ES-I3 (cell line): ENCODE data around the gene OR52N2.

Experiments
- H3K36me3 ChIP-seq: 2 replicates; pipeline ENCODE4 v1.6.1; 2013; ENCODE audit warnings: mild to moderate bottlenecking, low read length, control low read depth, moderate library complexity; ENCODE audit not compliant: insufficient read depth
- H3K4me1 ChIP-seq: 2 replicates; pipeline ENCODE4 v1.6.1; 2013; ENCODE audit warnings: mild to moderate bottlenecking, control low read depth, low read length; ENCODE audit not compliant: insufficient read depth
- H3K9ac ChIP-seq: 2 replicates; pipeline ENCODE4 v1.6.1; 2013; ENCODE audit warnings: low read depth, mild to moderate bottlenecking, low read length, moderate library complexity
- H3K9me3 ChIP-seq: 2 replicates; pipeline ENCODE4 v1.6.1; 2013; ENCODE audit warnings: mild to moderate bottlenecking, low read length, moderate library complexity; ENCODE audit not compliant: control insufficient read depth, insufficient read depth

The OR52N2 gene

GRCh38 chr11:5808500-5809121, at the start of gene OR52N2:
Gene OR52N2 (plus strand): TSS chr11:5808924. CDS start chr11:5820336, 11,412 bp downstream.
- H3K9ac ChIP-seq, result peak within 1 kb of the TSS; percentile 44; the same call in 1 of the 2 replicates
- H3K9me3 ChIP-seq, result no peaks in the 10 kb centered on the region; the same call in 1 of the 2 replicates
- H3K36me3 ChIP-seq, result no peaks in the 10 kb centered on the region
- H3K4me1 ChIP-seq, result no peaks in the 10 kb centered on the region; the same call in 1 of the 2 replicates

DNA sequence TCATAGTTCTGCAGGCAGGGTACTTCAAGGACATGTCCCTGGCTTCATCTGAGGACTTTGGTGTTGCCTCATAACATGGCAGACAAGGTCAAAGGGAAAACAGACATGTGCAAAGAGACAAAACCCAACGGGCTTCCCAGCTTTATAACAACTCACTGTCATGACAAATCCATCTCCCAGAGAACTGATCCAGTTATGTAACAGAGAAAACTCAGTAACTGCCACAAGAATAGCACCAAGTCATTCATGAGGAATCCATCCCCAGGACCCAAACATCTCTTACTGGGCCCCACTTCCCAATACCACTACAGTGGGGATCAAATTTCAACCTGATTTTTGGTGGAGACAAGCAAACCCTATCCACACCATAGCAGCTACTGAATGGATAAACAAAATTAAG, 41.7 kb upstream of the OR52N2 start:
- H3K9ac ChIP-seq, result no peak overlapping the region
- H3K9me3 ChIP-seq, result no peaks in the 10 kb centered on the region
- H3K4me1 ChIP-seq, result no peaks in the 10 kb centered on the region
- no peaks in the 10 kb centered on the region for H3K36me3 ChIP-seq

DNA sequence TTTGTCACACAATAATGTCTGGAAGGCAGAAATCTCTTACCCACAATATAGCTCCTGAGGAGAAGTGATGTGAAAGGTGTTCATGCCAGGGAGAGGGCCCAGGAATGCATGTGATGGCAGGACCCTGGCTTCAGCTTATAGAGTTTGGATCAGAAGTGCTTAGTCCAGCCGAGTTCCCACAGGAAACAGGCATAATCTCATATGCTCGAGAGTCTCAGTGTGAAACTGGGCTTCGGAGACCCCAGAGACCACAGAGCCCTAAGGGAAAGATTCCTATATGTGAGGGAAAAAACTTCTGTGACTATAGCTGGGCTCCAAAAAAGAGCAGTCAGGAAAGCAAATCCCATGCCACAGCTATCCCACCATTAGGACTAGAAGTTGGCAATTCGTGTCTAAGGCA, 25.5 kb upstream of the OR52N2 start, which contains the start of gene OR52N5:
Gene OR52N5 (minus strand): TSS at position 101 of the 400 bp plus-strand sequence. CDS start 4,721 bp downstream, outside the sequence.
- H3K9me3 ChIP-seq, result no peaks in the 10 kb centered on the region
- no peak within 1 kb of the TSS for H3K9ac ChIP-seq
- H3K36me3 ChIP-seq, result no peaks in the 10 kb centered on the region
- no peaks in the 10 kb centered on the region for H3K4me1 ChIP-seq

DNA sequence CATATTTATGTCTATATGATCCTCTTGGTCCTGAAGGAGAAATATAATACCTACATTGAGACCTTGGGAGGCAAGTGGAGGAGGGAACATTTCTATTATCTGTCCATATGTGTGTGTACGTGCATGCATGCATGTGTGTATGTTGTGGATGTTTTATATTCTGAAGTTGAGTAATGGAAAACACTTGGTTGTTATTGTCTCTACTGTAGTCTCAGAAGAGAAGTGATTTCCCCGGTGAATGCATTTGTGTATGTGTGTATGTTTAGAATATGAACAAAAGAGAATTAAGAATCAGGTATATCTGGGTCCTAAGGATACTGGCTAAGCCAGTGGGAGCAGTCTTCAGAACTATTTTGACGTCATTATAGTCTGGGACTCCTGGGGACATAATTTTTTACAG, 17.6 kb upstream of the OR52N2 start, which contains the start of gene OR52N1:
Gene OR52N1 (minus strand): TSS at position 101 of the 400 bp plus-strand sequence. CDS start 2,449 bp downstream, outside the sequence.
- Histone ChIP-seq H3K9ac (no peak within 1 kb of the TSS), H3K4me1 (no peaks in the 10 kb centered on the region), H3K9me3 (no peaks in the 10 kb centered on the region), H3K36me3 (no peaks in the 10 kb centered on the region)

GRCh38 chr11:5796541-5796940, 12.2 kb upstream of the OR52N2 start:
- H3K36me3 ChIP-seq, result no peaks in the 10 kb centered on the region
- no peaks in the 10 kb centered on the region for H3K4me1 ChIP-seq

GRCh38 chr11:5803982-5804381, 4.7 kb upstream of the OR52N2 start:
- Histone ChIP-seq H3K9ac (no peak overlapping the region), H3K4me1 (no peaks in the 10 kb centered on the region), H3K36me3 (no peaks in the 10 kb centered on the region), H3K9me3 (no peaks in the 10 kb centered on the region; the same call in 1 of the 2 replicates)

More at GRCh38 chr11:5796541-5796940, 12.2 kb upstream of the OR52N2 start:
- Histone ChIP-seq H3K9ac (no peak overlapping the region), H3K9me3 (no peaks in the 10 kb centered on the region)

GRCh38 chr11:5807580-5807979, 1.1 kb upstream of the OR52N2 start:
- H3K9me3 ChIP-seq, result no peaks in the 10 kb centered on the region; the same call in 1 of the 2 replicates
- H3K4me1 ChIP-seq, result no peaks in the 10 kb centered on the region
- H3K9ac ChIP-seq, result no peak overlapping the region
- no peaks in the 10 kb centered on the region for H3K36me3 ChIP-seq

DNA sequence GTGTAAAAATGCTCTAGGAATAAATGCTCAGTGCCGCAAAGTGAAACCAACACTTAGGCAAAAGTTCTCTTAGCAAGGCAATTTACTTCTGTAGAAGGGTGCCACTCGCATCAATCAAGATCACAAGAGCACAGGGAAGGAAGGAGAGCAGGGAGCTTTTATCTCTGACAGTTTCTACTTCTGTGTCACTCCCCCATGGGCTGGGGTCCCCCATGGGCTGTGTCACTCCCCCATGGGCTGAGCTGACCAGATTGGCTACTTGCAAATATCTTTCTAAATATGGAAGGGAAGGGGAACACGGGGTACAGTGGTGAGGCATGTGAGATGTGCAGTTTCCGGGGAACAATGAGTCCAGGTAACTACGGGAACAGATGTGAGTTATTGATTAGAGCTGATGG, 397 bp downstream of the OR52N2 start:
- Histone ChIP-seq H3K9me3 (no peaks in the 10 kb centered on the region; the same call in 1 of the 2 replicates), H3K4me1 (no peaks in the 10 kb centered on the region; the same call in 1 of the 2 replicates), H3K9ac (peak overlapping the region; percentile 44; the same call in 1 of the 2 replicates), H3K36me3 (no peaks in the 10 kb centered on the region)

- Histone ChIP-seq H3K9ac (no peak overlapping the region), H3K9me3 (no peaks in the 10 kb centered on the region), H3K4me1 (no peaks in the 10 kb centered on the region; the same call in 1 of the 2 replicates), H3K36me3 (no peaks in the 10 kb centered on the region)
These were observed 1.4 kb downstream of the OR52N2 start for GRCh38 chr11:5809905-5810795.

GRCh38 chr11:5815534-5815933, 6.8 kb downstream of the OR52N2 start:
- Histone ChIP-seq H3K36me3 (no peaks in the 10 kb centered on the region), H3K9ac (no peak overlapping the region), H3K9me3 (no peaks in the 10 kb centered on the region), H3K4me1 (no peaks in the 10 kb centered on the region; the same call in 1 of the 2 replicates)

DNA sequence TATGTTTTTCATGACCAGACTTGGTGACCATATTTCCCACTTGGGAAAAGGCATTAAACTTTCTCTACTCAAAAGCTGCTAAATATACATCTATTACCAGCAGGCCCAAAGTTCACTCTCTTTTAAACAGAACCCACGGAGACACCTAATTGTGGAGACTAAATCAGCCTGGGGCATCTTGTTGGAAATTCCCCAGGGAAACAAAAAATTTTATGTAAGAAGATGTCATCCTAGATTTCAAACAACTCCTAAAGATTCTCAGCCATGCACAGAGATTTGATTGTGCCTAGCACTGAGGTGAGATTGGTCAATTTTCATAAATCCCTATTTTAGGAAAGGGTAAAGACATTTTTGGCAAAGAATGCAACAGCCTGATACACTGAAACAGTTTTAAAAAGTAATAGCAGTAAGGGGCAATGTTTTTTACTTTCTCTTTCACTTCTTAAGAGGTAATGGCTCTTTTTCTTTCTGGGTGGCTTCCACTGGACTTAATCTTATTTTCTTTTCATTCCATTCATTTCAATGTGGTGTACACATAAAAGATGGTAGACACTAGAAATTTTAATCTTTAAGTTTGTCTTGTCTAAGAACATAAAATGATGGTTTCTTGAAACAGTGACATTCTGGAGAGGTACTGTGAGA, 9.6 kb downstream of the OR52N2 start:
- H3K9ac ChIP-seq, result no peak overlapping the region
- no peaks in the 10 kb centered on the region; the same call in 1 of the 2 replicates for H3K4me1 ChIP-seq
- H3K9me3 ChIP-seq, result no peaks in the 10 kb centered on the region
- H3K36me3 ChIP-seq, result no peaks in the 10 kb centered on the region

DNA sequence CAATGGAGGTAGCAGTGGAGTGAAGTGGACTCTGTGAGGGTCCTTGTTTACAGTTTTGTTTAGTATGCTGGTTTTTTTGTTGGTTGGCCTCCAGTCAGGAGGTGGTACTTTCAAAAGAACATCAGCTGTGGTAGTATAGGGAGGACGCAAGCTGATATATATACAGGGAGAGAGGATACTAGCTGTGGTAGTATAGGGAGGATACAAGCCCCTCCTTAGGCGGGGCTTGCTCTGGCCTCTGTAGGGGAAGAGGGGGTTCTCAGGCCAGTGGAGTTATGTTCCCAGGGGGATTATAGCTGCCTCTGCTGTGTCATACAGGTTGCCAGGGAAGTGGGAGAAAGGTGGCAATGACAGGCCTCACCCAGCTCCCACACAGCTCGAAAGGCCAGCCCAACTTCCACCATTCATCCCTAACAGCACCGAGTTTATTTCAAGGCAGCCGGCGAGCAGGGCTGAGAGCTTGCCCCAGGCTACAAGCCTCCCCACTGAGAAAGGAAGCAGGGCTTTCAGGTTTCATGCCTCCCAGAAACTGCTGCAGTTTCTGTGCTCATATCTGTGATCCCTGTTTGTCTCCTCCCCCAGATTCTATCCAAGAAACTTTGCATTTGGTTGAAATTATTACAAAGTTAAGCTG, 22.6 kb downstream of the OR52N2 start:
- Histone ChIP-seq H3K9me3 (no peaks in the 10 kb centered on the region), H3K9ac (peak overlapping the region; percentile 8; the same call in 1 of the 2 replicates), H3K4me1 (no peaks in the 10 kb centered on the region), H3K36me3 (no peaks in the 10 kb centered on the region; the same call in 1 of the 2 replicates)

GRCh38 chr11:5833446-5833845, 24.7 kb downstream of the OR52N2 start:
- no peak overlapping the region for H3K9ac ChIP-seq
- H3K4me1 ChIP-seq, result no peaks in the 10 kb centered on the region
- no peaks in the 10 kb centered on the region; the same call in 1 of the 2 replicates for H3K36me3 ChIP-seq
- H3K9me3 ChIP-seq, result no peaks in the 10 kb centered on the region

GRCh38 chr11:5837695-5838094, 29.0 kb downstream of the OR52N2 start:
- Histone ChIP-seq H3K4me1 (no peaks in the 10 kb centered on the region), H3K9ac (no peak overlapping the region), H3K9me3 (no peaks in the 10 kb centered on the region), H3K36me3 (no peaks in the 10 kb centered on the region)
